Measurements from ENCODE around the gene SAMD4A. TPM values are rescaled to one million over a fixed set of nuclear protein-coding genes. Genes with fewer than 3 reads are reported as not detected.

Gene SAMD4A
- total RNA-seq, 1 donor from 2014 or later = 57.0 TPM

DNA sequence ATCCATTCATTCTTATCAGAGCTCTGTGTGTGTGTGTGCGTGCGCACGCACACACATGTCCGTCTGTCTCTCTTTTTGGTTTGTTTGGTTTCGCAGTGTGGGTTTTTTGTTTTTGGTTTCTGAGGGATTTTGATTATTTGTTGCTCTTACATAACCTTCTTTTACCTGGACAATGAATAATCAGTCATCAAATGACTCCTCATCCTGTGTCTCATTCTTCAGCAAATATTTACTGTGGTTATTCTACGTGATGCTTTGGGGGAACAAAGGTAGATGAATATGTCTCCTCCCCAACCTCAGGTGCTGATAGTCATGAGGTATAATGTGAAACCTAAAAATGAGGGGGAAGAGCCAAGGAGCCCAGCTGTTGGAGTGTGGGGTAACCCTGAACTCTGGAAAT, 92.4 kb downstream of the SAMD4A start:
- H3K27me3 Mint-ChIP-seq (ENCODE audit: low read depth) = no peaks in the 10 kb centered on the region
- no peaks in the 10 kb centered on the region for H3K9me3 Mint-ChIP-seq (ENCODE audit: low read depth)
- peaks cover 23% of the 10 kb centered on the region for H3K4me1 Mint-ChIP-seq (ENCODE audit: low read depth)
- TF ChIP-seq, protein P1, sequence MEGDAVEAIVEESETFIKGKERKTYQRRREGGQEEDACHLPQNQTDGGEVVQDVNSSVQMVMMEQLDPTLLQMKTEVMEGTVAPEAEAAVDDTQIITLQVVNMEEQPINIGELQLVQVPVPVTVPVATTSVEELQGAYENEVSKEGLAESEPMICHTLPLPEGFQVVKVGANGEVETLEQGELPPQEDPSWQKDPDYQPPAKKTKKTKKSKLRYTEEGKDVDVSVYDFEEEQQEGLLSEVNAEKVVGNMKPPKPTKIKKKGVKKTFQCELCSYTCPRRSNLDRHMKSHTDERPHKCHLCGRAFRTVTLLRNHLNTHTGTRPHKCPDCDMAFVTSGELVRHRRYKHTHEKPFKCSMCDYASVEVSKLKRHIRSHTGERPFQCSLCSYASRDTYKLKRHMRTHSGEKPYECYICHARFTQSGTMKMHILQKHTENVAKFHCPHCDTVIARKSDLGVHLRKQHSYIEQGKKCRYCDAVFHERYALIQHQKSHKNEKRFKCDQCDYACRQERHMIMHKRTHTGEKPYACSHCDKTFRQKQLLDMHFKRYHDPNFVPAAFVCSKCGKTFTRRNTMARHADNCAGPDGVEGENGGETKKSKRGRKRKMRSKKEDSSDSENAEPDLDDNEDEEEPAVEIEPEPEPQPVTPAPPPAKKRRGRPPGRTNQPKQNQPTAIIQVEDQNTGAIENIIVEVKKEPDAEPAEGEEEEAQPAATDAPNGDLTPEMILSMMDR (IDR thresholded peaks at IDR 0.05) = no peak
- no peak overlapping the region for H3K27ac Mint-ChIP-seq (ENCODE audit: unreplicated experiment)
- H3K4me3 Mint-ChIP-seq (ENCODE audit: unreplicated experiment) = no peak overlapping the region
- peaks cover under 1% of the 10 kb centered on the region for H3K36me3 Mint-ChIP-seq (ENCODE audit: low read depth)
- no peak for DNase-seq (ENCODE audit: low spot score)

DNA sequence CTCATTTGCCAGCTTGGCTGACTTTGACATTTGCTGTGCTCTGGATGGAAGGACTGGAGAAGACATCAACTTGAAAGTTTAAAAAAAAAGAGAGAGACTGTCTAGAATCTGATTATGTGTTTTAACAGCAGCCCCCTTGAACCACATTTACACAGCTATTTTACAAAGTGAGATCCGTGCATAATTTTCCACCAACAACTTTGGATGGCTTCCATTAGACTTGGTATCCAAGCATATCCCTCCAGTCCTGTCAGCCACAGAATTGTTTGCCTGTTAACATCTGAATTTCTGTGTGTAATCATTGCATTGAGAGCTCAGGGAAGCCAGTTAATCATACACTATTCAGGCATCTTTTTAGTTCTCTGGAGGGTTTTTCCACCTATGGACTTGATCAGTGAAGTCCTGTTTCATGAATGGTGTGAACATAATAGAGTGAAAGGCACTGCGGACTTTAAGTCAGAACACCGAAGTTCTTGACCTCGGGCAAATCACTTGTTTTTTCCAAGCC, 93.7 kb downstream of the SAMD4A start:
- Mint-ChIP-seq H3K4me3 (ENCODE audit: unreplicated experiment) (no peak overlapping the region), H3K36me3 (ENCODE audit: low read depth) (peaks cover 2% of the 10 kb centered on the region), H3K9me3 (ENCODE audit: low read depth) (no peaks in the 10 kb centered on the region), H3K27ac (ENCODE audit: unreplicated experiment) (no peak overlapping the region), H3K27me3 (ENCODE audit: low read depth) (no peaks in the 10 kb centered on the region), H3K4me1 (ENCODE audit: low read depth) (peaks cover 27% of the 10 kb centered on the region)
- TF ChIP-seq, protein P1 (IDR thresholded peaks at IDR 0.05) = no peak
- DNase-seq (ENCODE audit: low spot score) = no peak

DNA sequence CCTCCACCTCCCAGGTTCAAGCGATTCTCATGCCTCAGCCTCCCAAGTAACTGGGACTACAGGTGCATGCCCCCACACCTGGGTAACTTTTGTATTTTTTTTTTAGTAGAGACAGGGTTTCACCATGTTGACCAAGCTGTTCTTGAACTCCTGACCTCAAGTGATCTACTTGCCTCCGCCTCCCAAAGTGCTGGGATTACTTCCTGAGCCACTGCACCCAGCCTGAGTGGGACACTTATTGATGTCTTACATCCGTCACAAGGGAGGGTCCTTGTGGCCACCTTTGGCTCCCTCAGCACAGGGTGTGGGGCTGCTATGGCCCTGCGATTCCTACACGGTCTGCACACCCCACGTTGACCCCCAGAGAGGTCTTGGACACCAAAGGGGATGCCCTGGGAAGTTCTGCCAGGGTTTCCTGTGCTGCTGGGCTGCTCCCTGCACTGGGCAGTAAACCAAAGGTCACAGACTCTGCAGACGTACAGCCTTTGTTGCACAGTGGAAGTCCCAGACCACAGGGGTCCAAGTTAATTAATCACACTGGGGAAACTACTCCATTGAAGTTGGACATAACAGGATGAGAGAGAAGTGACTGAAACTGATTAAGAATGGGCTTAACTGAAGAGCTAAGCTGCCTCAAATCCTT, 95.7 kb downstream of the SAMD4A start:
- Mint-ChIP-seq H3K36me3 (ENCODE audit: low read depth) (peaks cover 2% of the 10 kb centered on the region), H3K9me3 (ENCODE audit: low read depth) (no peaks in the 10 kb centered on the region), H3K27me3 (ENCODE audit: low read depth) (no peaks in the 10 kb centered on the region), H3K27ac (ENCODE audit: unreplicated experiment) (no peak overlapping the region), H3K4me1 (ENCODE audit: low read depth) (peaks cover 36% of the 10 kb centered on the region), H3K4me3 (ENCODE audit: unreplicated experiment) (no peak overlapping the region)
- no peak for DNase-seq (ENCODE audit: low spot score)
- TF ChIP-seq, protein P1 (IDR thresholded peaks at IDR 0.05) = no peak

DNA sequence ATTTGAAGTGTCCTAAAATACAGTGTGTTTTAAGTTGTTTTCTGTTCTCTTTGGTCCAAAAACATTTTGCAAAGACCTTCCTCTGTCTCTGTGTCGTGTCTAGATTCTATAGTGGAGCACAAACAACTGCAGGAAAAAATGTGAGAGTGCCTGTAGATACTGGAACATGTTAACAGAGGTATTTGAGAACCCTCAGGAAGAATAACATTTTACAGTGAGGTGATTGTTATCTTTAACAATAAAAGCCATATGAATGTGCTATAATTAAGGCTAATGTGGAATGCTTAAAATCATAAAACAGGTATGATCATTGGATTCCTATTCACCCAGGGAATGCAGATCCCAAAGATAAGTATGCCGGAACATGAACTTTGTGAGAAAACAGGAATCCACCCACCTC, 98.0 kb downstream of the SAMD4A start:
- Mint-ChIP-seq H3K9me3 (ENCODE audit: low read depth) (no peaks in the 10 kb centered on the region), H3K4me3 (ENCODE audit: unreplicated experiment) (no peak overlapping the region), H3K27ac (ENCODE audit: unreplicated experiment) (peak overlapping the region; percentile 9), H3K36me3 (ENCODE audit: low read depth) (peaks cover 6% of the 10 kb centered on the region), H3K27me3 (ENCODE audit: low read depth) (no peaks in the 10 kb centered on the region), H3K4me1 (ENCODE audit: low read depth) (peaks cover 59% of the 10 kb centered on the region)
- TF ChIP-seq, protein P1 (IDR thresholded peaks at IDR 0.05) = no peak
- DNase-seq (ENCODE audit: low spot score) = no peak

DNA sequence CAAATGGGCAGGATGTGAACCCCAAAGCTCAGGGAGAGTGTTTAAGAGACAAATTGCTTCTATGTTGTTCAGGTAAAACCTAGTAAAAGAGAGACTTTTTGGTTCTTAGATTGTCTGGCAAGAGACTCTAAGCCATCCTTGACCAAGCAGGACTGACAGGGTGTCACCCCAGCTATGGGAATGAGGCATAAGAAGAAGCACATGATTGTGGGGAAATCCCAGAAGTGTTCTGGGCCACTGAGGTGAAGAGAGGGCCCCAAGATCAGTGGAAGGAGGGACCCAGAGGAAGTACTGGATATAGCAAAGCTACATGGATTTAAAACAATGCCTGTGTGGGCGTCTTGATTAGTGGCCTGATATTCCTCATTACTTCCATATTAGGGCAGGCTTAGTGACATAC, 99.0 kb downstream of the SAMD4A start:
- H3K27me3 Mint-ChIP-seq (ENCODE audit: low read depth) = no peaks in the 10 kb centered on the region
- no peak for DNase-seq (ENCODE audit: low spot score)
- H3K4me1 Mint-ChIP-seq (ENCODE audit: low read depth) = peaks cover 63% of the 10 kb centered on the region
- H3K36me3 Mint-ChIP-seq (ENCODE audit: low read depth) = peaks cover 6% of the 10 kb centered on the region
- H3K9me3 Mint-ChIP-seq (ENCODE audit: low read depth) = no peaks in the 10 kb centered on the region
- H3K27ac Mint-ChIP-seq (ENCODE audit: unreplicated experiment) = peak overlapping the region; percentile 27
- TF ChIP-seq, protein P1 (IDR thresholded peaks at IDR 0.05) = no peak
- no peak overlapping the region for H3K4me3 Mint-ChIP-seq (ENCODE audit: unreplicated experiment)

Measured in chondrocyte (in vitro differentiated cells).